OCI-LY1 (cell line): ENCODE measurements around the gene BEND3.
A peak's percentile ranks its signal among the peaks of the same experiment; 100 is the strongest.

ENCODE experiments used
- H2AFZ ChIP-seq: fragments of 200-600 bp; sonication (generic), shearing (Covaris generic); 2 replicates; pipeline ENCODE4 v1.6.0; 2014; ENCODE audit warnings: antibody characterized with exemption, mild to moderate bottlenecking, low read length
- H3F3A ChIP-seq: fragments of 200-600 bp; sonication (generic), shearing (Covaris generic); 2 replicates; pipeline ENCODE4 v1.6.0; 2014; ENCODE audit warnings: mild to moderate bottlenecking, antibody characterized with exemption, low read length, moderate library complexity; ENCODE audit not compliant: insufficient read depth
- H3K27ac ChIP-seq: fragments of 200-600 bp; sonication (generic); 2 replicates; pipeline ENCODE4 v1.5.1; 2014; ENCODE audit warnings: low read length, mixed run types, mild to moderate bottlenecking, low read depth; ENCODE audit not compliant: poor library complexity, severe bottlenecking
- H3K27me3 ChIP-seq: fragments of 200-600 bp; sonication (generic); 2 replicates; pipeline ENCODE4 v1.6.0; 2014; ENCODE audit warnings: antibody characterized with exemption, mild to moderate bottlenecking, low read length, moderate library complexity; ENCODE audit not compliant: insufficient read depth
- H3K36me3 ChIP-seq: fragments of 200-600 bp; sonication (generic); 2 replicates; pipeline ENCODE4 v1.6.1; 2014; ENCODE audit warnings: mild to moderate bottlenecking, antibody characterized with exemption, low read length, moderate library complexity, mixed read lengths; ENCODE audit not compliant: insufficient read depth
- H3K4me1 ChIP-seq: fragments of 200-600 bp; sonication (generic); 2 replicates; pipeline ENCODE4 v1.5.1; 2014; ENCODE audit warnings: mild to moderate bottlenecking, low read length, moderate library complexity; ENCODE audit not compliant: insufficient read depth, severe bottlenecking
- H3K4me2 ChIP-seq: fragments of 200-600 bp; sonication (generic), shearing (Covaris generic); 2 replicates; pipeline ENCODE4 v1.6.1; 2014; ENCODE audit warnings: low read length
- H3K4me3 ChIP-seq: fragments of 200-600 bp; sonication (generic); 2 replicates; pipeline ENCODE4 v1.5.1; 2014; ENCODE audit warnings: low read length, low read depth, mild to moderate bottlenecking, mixed read lengths; ENCODE audit not compliant: poor library complexity, severe bottlenecking
- H3K79me2 ChIP-seq: fragments of 200-600 bp; shearing (Covaris generic); 2 replicates; pipeline ENCODE4 v1.6.1; 2016; ENCODE audit warnings: mixed run types, low read length, mixed read lengths; ENCODE audit not compliant: insufficient read depth
- H3K9ac ChIP-seq: fragments of 200-600 bp; sonication (generic), shearing (Covaris generic); 2 replicates; pipeline ENCODE4 v1.6.1; 2014; ENCODE audit warnings: mild to moderate bottlenecking, low read length, mixed read lengths
- H3K9me2 ChIP-seq: fragments of 200-600 bp; sonication (generic), shearing (Covaris generic); 2 replicates; pipeline ENCODE4 v1.6.1; 2014; ENCODE audit warnings: low read depth, mild to moderate bottlenecking, low read length, mixed read lengths
- H3K9me3 ChIP-seq: fragments of 200-600 bp; shearing (Covaris generic); 2 replicates; pipeline ENCODE4 v1.6.1; 2014; ENCODE audit warnings: low read length, mixed read lengths
- H4K20me1 ChIP-seq: fragments of 200-600 bp; sonication (generic), shearing (Covaris generic); 2 replicates; pipeline ENCODE4 v1.6.0; 2016; ENCODE audit warnings: mild to moderate bottlenecking, low read length; ENCODE audit not compliant: insufficient read depth
- CTCF ChIP-seq: fragments of 200-600 bp; sonication (generic), shearing (Covaris generic); IDR thresholded peaks from 2 replicates; pipeline ENCODE4 v1.5.1; 2017; ENCODE audit warnings: mild to moderate bottlenecking, antibody characterized with exemption, low read length, moderate library complexity, mixed read lengths
- EZH2 ChIP-seq: fragments of 200-600 bp; sonication (generic), shearing (Covaris generic); IDR thresholded peaks from 2 replicates; pipeline ENCODE4 v1.8.0; 2017; ENCODE audit warnings: borderline replicate concordance, mixed run types, mild to moderate bottlenecking, antibody characterized with exemption, low read length, moderate library complexity, mixed read lengths

The BEND3 gene

GRCh38 chr6:107032051-107032450 lies 83.3 kb downstream of the BEND3 start:
- Histone ChIP-seq H2AFZ (no peak overlapping the region), H3K4me1 (peaks cover 14% of the 10 kb centered on the region), H3K9me3 (no peaks in the 10 kb centered on the region), H4K20me1 (no peaks in the 10 kb centered on the region), H3K36me3 (peaks cover 40% of the 10 kb centered on the region), H3K9me2 (no peaks in the 10 kb centered on the region), H3K27me3 (no peaks in the 10 kb centered on the region), H3K4me3 (no peak overlapping the region), H3K27ac (no peak overlapping the region), H3K4me2 (no peak overlapping the region), H3K79me2 (0 out of 2 replicates have a peak, but pooled peaks cover 4% of the 10 kb centered on the region), H3K9ac (no peak overlapping the region), H3F3A (no peaks in the 10 kb centered on the region)
- no peak for TF ChIP-seq CTCF
- no peak for TF ChIP-seq EZH2

GRCh38 chr6:107030151-107030550 lies 85.2 kb downstream of the BEND3 start:
- Histone ChIP-seq H3K9ac (no peak overlapping the region), H3K36me3 (peaks cover 40% of the 10 kb centered on the region)
- TF ChIP-seq CTCF (no peak), EZH2 (no peak)

GRCh38 chr6:107026965-107027364 lies 88.3 kb downstream of the BEND3 start:
- Histone ChIP-seq H3K79me2 (0 out of 2 replicates have a peak, but pooled peaks cover 4% of the 10 kb centered on the region), H3K9ac (no peak overlapping the region), H3K4me2 (no peak overlapping the region), H3K27me3 (no peaks in the 10 kb centered on the region), H3K9me2 (no peaks in the 10 kb centered on the region), H3K4me3 (no peak overlapping the region), H3K4me1 (peaks cover 14% of the 10 kb centered on the region), H3F3A (no peaks in the 10 kb centered on the region), H3K27ac (no peak overlapping the region), H3K36me3 (peaks cover 19% of the 10 kb centered on the region), H4K20me1 (no peaks in the 10 kb centered on the region), H2AFZ (no peak overlapping the region), H3K9me3 (no peaks in the 10 kb centered on the region)
- TF ChIP-seq CTCF (no peak), EZH2 (no peak)

More at GRCh38 chr6:107030151-107030550, 85.2 kb downstream of the BEND3 start:
- H3K27ac ChIP-seq: no peak overlapping the region
- H3K27me3 ChIP-seq: no peaks in the 10 kb centered on the region
- H3K4me1 ChIP-seq: peaks cover 14% of the 10 kb centered on the region
- no peak overlapping the region for H3K4me3 ChIP-seq
- no peaks in the 10 kb centered on the region for H4K20me1 ChIP-seq
- H3F3A ChIP-seq: no peaks in the 10 kb centered on the region
- peak overlapping the region; percentile 3; the same call in 1 of the 2 replicates for H3K4me2 ChIP-seq
- H3K79me2 ChIP-seq: 0 out of 2 replicates have a peak, but pooled peaks cover 4% of the 10 kb centered on the region
- H3K9me3 ChIP-seq: no peaks in the 10 kb centered on the region
- H3K9me2 ChIP-seq: no peaks in the 10 kb centered on the region
- H2AFZ ChIP-seq: no peak overlapping the region
